Measurements from ENCODE around the gene DLG2. TPM values are rescaled to one million over a fixed set of nuclear protein-coding genes. Genes with fewer than 3 reads are reported as not detected.

DLG2 gene
- total RNA-seq, 4 donors from 2014 or later, result 11.0 to 34.2 (median 19.8) TPM

- H3K4me1 ChIP-seq, result no peaks in the 10 kb centered on the region
- no peak overlapping the region for H3K4me3 ChIP-seq
- no peak overlapping the region for H3K27ac ChIP-seq
- no peaks in the 10 kb centered on the region for H3K36me3 ChIP-seq
- no peaks in the 10 kb centered on the region for H3K27me3 ChIP-seq
- WGBS, 2 donors (ENCODE audit: low coverage in 1 of 2), result 56 to 59% methylated on average over 5 of the region's 5 CpGs
- no peak for ATAC-seq
- no peaks in the 10 kb centered on the region for H3K9me3 ChIP-seq
- TF ChIP-seq, protein P1, sequence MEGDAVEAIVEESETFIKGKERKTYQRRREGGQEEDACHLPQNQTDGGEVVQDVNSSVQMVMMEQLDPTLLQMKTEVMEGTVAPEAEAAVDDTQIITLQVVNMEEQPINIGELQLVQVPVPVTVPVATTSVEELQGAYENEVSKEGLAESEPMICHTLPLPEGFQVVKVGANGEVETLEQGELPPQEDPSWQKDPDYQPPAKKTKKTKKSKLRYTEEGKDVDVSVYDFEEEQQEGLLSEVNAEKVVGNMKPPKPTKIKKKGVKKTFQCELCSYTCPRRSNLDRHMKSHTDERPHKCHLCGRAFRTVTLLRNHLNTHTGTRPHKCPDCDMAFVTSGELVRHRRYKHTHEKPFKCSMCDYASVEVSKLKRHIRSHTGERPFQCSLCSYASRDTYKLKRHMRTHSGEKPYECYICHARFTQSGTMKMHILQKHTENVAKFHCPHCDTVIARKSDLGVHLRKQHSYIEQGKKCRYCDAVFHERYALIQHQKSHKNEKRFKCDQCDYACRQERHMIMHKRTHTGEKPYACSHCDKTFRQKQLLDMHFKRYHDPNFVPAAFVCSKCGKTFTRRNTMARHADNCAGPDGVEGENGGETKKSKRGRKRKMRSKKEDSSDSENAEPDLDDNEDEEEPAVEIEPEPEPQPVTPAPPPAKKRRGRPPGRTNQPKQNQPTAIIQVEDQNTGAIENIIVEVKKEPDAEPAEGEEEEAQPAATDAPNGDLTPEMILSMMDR (IDR thresholded peaks at IDR 0.05), result no peak
- TF ChIP-seq POLR2A (IDR thresholded peaks at IDR 0.05) (no peak), POLR2AphosphoS5 (IDR thresholded peaks at IDR 0.05) (no peak), EP300 (IDR thresholded peaks at IDR 0.05) (no peak)
Observed at GRCh38 chr11:83612891-83613766, 2014.0 kb downstream of the DLG2 start.

- ATAC-seq, result no peak
- 69 to 79% methylated on average over 2 to 3 of the region's 3 CpGs for WGBS, 2 donors (ENCODE audit: low coverage in 1 of 2)
- no peaks in the 10 kb centered on the region for H3K4me1 ChIP-seq
- H3K4me3 ChIP-seq, result no peak overlapping the region
- no peak for TF ChIP-seq POLR2A (IDR thresholded peaks at IDR 0.05)
- TF ChIP-seq, protein P1 (IDR thresholded peaks at IDR 0.05), result no peak
- no peak for TF ChIP-seq EP300 (IDR thresholded peaks at IDR 0.05)
- no peak for TF ChIP-seq POLR2AphosphoS5 (IDR thresholded peaks at IDR 0.05)
- H3K9me3 ChIP-seq, result no peaks in the 10 kb centered on the region
- no peaks in the 10 kb centered on the region for H3K36me3 ChIP-seq
- no peaks in the 10 kb centered on the region for H3K27me3 ChIP-seq
- no peak overlapping the region for H3K27ac ChIP-seq
Observed at GRCh38 chr11:83611600-83611999, 2015.5 kb downstream of the DLG2 start.

GRCh38 chr11:83611031-83611430 lies 2016.1 kb downstream of the DLG2 start:
- H3K9me3 ChIP-seq, result no peaks in the 10 kb centered on the region
- no peak overlapping the region for H3K27ac ChIP-seq
- no peak for TF ChIP-seq POLR2A (IDR thresholded peaks at IDR 0.05)
- TF ChIP-seq, protein P1 (IDR thresholded peaks at IDR 0.05), result no peak
- TF ChIP-seq EP300 (IDR thresholded peaks at IDR 0.05), result no peak
- no peak for TF ChIP-seq POLR2AphosphoS5 (IDR thresholded peaks at IDR 0.05)
- no peaks in the 10 kb centered on the region for H3K27me3 ChIP-seq
- 56 to 63% methylated on average over 2 of the region's 2 CpGs for WGBS, 2 donors (ENCODE audit: low coverage in 1 of 2)
- no peak for ATAC-seq
- H3K36me3 ChIP-seq, result no peaks in the 10 kb centered on the region
- no peak overlapping the region for H3K4me3 ChIP-seq
- no peaks in the 10 kb centered on the region for H3K4me1 ChIP-seq

DNA sequence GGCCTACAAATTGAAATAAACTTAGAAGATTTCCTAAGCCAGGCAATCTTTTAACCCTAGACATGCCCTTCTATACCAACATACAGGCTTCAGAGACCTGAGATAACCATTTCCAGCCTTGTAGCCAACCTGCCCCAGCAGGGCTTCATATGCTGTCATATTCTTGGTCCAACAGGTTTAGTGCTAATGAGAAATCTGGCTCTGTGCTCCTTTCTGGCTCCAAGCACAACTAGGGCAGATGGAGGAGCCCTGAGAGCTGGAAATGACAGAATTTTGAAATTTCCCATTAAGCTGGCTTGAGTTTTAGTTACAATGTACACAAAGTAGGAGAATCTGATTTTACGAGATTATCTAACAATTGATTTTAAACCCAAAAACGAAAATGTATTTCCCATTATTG lies 2018.0 kb downstream of the DLG2 start:
- Histone ChIP-seq H3K36me3 (no peaks in the 10 kb centered on the region), H3K4me1 (no peaks in the 10 kb centered on the region), H3K4me3 (no peak overlapping the region), H3K27me3 (no peaks in the 10 kb centered on the region), H3K27ac (no peak overlapping the region), H3K9me3 (no peaks in the 10 kb centered on the region)
- TF ChIP-seq POLR2A (IDR thresholded peaks at IDR 0.05) (no peak), EP300 (IDR thresholded peaks at IDR 0.05) (no peak), POLR2AphosphoS5 (IDR thresholded peaks at IDR 0.05) (no peak)
- TF ChIP-seq, protein P1 (IDR thresholded peaks at IDR 0.05), result no peak
- no peak for ATAC-seq
- whole genome bisulfite sequencing, 2 donors (ENCODE audit: low coverage in 1 of 2), result 63 to 71% methylated on average over 2 of the region's 2 CpGs

GRCh38 chr11:83608571-83608970 lies 2018.6 kb downstream of the DLG2 start:
- H3K27me3 ChIP-seq, result no peaks in the 10 kb centered on the region
- TF ChIP-seq EP300 (IDR thresholded peaks at IDR 0.05), result no peak
- TF ChIP-seq, protein P1 (IDR thresholded peaks at IDR 0.05), result no peak
- TF ChIP-seq POLR2AphosphoS5 (IDR thresholded peaks at IDR 0.05), result no peak
- TF ChIP-seq POLR2A (IDR thresholded peaks at IDR 0.05), result no peak
- no peaks in the 10 kb centered on the region for H3K36me3 ChIP-seq
- ATAC-seq, result no peak
- H3K4me3 ChIP-seq, result no peak overlapping the region
- H3K27ac ChIP-seq, result no peak overlapping the region
- 67 to 86% methylated on average over 1 of the region's 1 CpG for WGBS, 2 donors (ENCODE audit: low coverage in 1 of 2)
- no peaks in the 10 kb centered on the region for H3K4me1 ChIP-seq
- no peaks in the 10 kb centered on the region for H3K9me3 ChIP-seq
